CD14-positive monocyte (primary cell): ENCODE results near the gene TBC1D5. TPM values are rescaled to one million over a fixed set of nuclear protein-coding genes. Genes with fewer than 3 reads are reported as not detected.

Experiments
- DNase-seq, 3 donors: peaks; one replicate each; pipeline ENCODE4 v3.0.0-alpha.2; 2011 to 2022
- H2AFZ ChIP-seq: 2 replicates; pipeline ENCODE4 v1.6.0; 2012; ENCODE audit warnings: mild to moderate bottlenecking, low read depth, low read length, inconsistent platforms; ENCODE audit not compliant: insufficient read depth, poor library complexity, severe bottlenecking
- H3K27ac ChIP-seq, 2 donors: 1 replicate in 1 of 2; 2 replicates in 1 of 2; pipeline ENCODE4 v1.5.1; 2012 to 2013; ENCODE audit warnings: low read length in 2 of 2, control low read depth in 1 of 2, inconsistent platforms in 1 of 2, low read depth in 1 of 2, mild to moderate bottlenecking in 1 of 2
- H3K27me3 ChIP-seq, 2 donors: one replicate each; pipeline versions ENCODE4 v1.6.0 to v1.6.1; 2011 to 2013; ENCODE audit warnings: low read length in 2 of 2; ENCODE audit not compliant: control insufficient read depth in 2 of 2, insufficient read depth in 2 of 2
- H3K36me3 ChIP-seq, 2 donors: replicated peaks in 1 of 2; 1 replicate in 1 of 2; 2 replicates in 1 of 2; pipeline versions ENCODE4 v1.5.1 to v1.6.1; 2012 to 2013; ENCODE audit warnings: low read length in 2 of 2, control low read depth in 1 of 2, inconsistent platforms in 1 of 2, mild to moderate bottlenecking in 1 of 2; ENCODE audit not compliant: insufficient read depth in 2 of 2, control insufficient read depth in 1 of 2
- H3K4me1 ChIP-seq, 2 donors: 1 replicate in 1 of 2; 2 replicates in 1 of 2; pipeline versions ENCODE4 v1.5.1 to v1.6.1; 2012 to 2013; ENCODE audit warnings: low read length in 2 of 2, control low read depth in 1 of 2, inconsistent platforms in 1 of 2, mild to moderate bottlenecking in 1 of 2, moderate library complexity in 1 of 2; ENCODE audit not compliant: insufficient read depth in 2 of 2, control insufficient read depth in 1 of 2
- H3K4me2 ChIP-seq: replicated peaks from 2 replicates; pipeline ENCODE3; 2012; ENCODE audit warnings: low read length, moderate library complexity, mild to moderate bottlenecking; ENCODE audit not compliant: poor library complexity, severe bottlenecking; ENCODE audit errors: extremely low read depth
- H3K4me3 ChIP-seq, 3 experiments: fragments of 200-600 bp in 1 of 3; sonication (generic) in 1 of 3; replicated peaks in 1 of 3; 1 replicate in 2 of 3; 2 replicates in 1 of 3; pipeline ENCODE4 v1.5.1; 2011 to 2013; ENCODE audit warnings: low read length in 3 of 3, mild to moderate bottlenecking in 3 of 3, control low read depth in 2 of 3, low read depth in 2 of 3, inconsistent platforms in 1 of 3, moderate library complexity in 1 of 3
- H3K79me2 ChIP-seq: 2 replicates; pipeline ENCODE4 v1.6.0; 2012; ENCODE audit warnings: mild to moderate bottlenecking, control low read depth, inconsistent platforms, low read length, moderate library complexity; ENCODE audit not compliant: insufficient read depth
- H3K9ac ChIP-seq: 2 replicates; pipeline ENCODE4 v1.6.0; 2017; ENCODE audit warnings: low read length, mild to moderate bottlenecking; ENCODE audit not compliant: insufficient read depth, poor library complexity, severe bottlenecking
- H3K9me3 ChIP-seq, 2 donors: replicated peaks in 1 of 2; 1 replicate in 1 of 2; 2 replicates in 1 of 2; pipeline versions ENCODE4 v1.5.1 to v1.6.1; 2012 to 2013; ENCODE audit warnings: low read length in 2 of 2, control low read depth in 1 of 2; ENCODE audit not compliant: control insufficient read depth in 1 of 2, insufficient read depth in 1 of 2
- H4K20me1 ChIP-seq: 2 replicates; pipeline ENCODE4 v1.6.0; 2012; ENCODE audit warnings: mild to moderate bottlenecking, low read length, control low read depth, moderate library complexity; ENCODE audit not compliant: insufficient read depth
- H3K27ac Mint-ChIP-seq, 7 donors: one replicate each; pipeline ENCODE4 v1.8.0; 2020; ENCODE audit warnings: mild to moderate bottlenecking in 7 of 7, mixed read lengths in 7 of 7, moderate library complexity in 6 of 7, inconsistent platforms in 2 of 7
- H3K27me3 Mint-ChIP-seq, 3 donors: one replicate each; pipeline ENCODE4 v1.8.0; 2021 to 2022; ENCODE audit warnings: low read depth in 3 of 3, mild to moderate bottlenecking in 3 of 3, mixed read lengths in 3 of 3, moderate library complexity in 3 of 3, inconsistent platforms in 1 of 3
- H3K36me3 Mint-ChIP-seq, 2 donors: one replicate each; pipeline ENCODE4 v1.8.0; 2020; ENCODE audit warnings: mixed read lengths in 2 of 2, inconsistent platforms in 1 of 2, mild to moderate bottlenecking in 1 of 2
- H3K4me1 Mint-ChIP-seq: one replicate; pipeline ENCODE4 v1.8.0; 2020; ENCODE audit warnings: mild to moderate bottlenecking, mixed read lengths
- H3K4me3 Mint-ChIP-seq, 2 donors: one replicate each; pipeline ENCODE4 v1.8.0; 2020; ENCODE audit warnings: mild to moderate bottlenecking in 2 of 2, mixed read lengths in 2 of 2, moderate library complexity in 1 of 2
- H3K9me3 Mint-ChIP-seq, 7 donors: one replicate each; pipeline ENCODE4 v1.8.0; 2020 to 2022; ENCODE audit warnings: mixed read lengths in 7 of 7, mild to moderate bottlenecking in 6 of 7, moderate library complexity in 6 of 7, inconsistent platforms in 2 of 7
- WGBS: methylation state at CpG from one replicate; pipeline ENCODE4 v1.1.5; 2013; ENCODE audit warnings: missing lambda C conversion rate; ENCODE audit not compliant: insufficient coverage; 5-methylcytosine and 5-hydroxymethylcytosine counted together
- intact Hi-C, 2 donors: fragments of 100-400 bp; cut with micrococcal nuclease; formaldehyde crosslinking; loops; one replicate each; pipeline versions ENCODE4 v1.15.0 to v1.15.1; 2023
- polyA plus RNA-seq, 3 donors: library from polyadenylated mRNA; depleted of rRNA in 1 of 3; unstranded in 2 of 3; stranded (reverse) in 1 of 3; fragments of 300-500 nt in 2 of 3; fragments of >200 nt in 1 of 3; fragmentation: Illumina TruSeq in 2 of 3; gene quantifications; 1 replicate in 2 of 3; 2 replicates in 1 of 3; pipeline ENCODE4 v1.2.3, GENCODE V29; 2012 to 2021
- TF ChIP-seq, protein P1 (sequence below): fragments of 200-600 bp; IDR thresholded peaks from one replicate; pipeline ENCODE4 v1.8.0; 2022; ENCODE audit warnings: antibody characterized with exemption, mild to moderate bottlenecking

The TBC1D5 gene
- polyA plus RNA-seq, 3 donors, result 17.6 to 35.3 (median 21.0) TPM

DNA sequence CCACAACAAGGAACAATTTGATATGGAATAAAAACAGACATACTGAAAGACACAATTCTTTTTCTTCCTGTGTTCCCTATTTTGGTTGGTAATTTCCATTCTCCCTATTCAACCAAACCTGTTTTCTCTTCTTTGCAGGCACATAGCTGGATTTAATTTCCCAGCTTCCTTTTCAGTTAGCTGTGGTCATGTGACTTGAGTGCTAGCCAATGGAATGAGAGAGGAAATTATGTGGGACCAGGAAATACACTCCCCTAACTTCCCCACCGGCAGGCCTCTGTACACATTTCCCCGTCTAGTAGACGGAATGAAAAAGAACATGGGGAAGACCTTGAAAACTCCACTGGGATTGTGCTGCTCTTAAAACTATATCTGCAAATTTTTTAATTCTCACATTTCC, 351.6 kb downstream of the TBC1D5 start:
- peaks cover 5% of the 10 kb centered on the region for H3K4me1 Mint-ChIP-seq
- H3K79me2 ChIP-seq, result no peaks in the 10 kb centered on the region
- WGBS, result no CpG with 5 or more reads among the region's 3 CpGs
- intact Hi-C loops, result no loop called here
- H3K4me3 Mint-ChIP-seq, result no peak overlapping the region
- H3K9me3 ChIP-seq, result no peaks in the 10 kb centered on the region
- no peak overlapping the region for H3K9ac ChIP-seq
- no peak overlapping the region for H3K4me2 ChIP-seq
- peaks cover 2 to 6% (median 4%) of the 10 kb centered on the region in 7 donors for H3K9me3 Mint-ChIP-seq
- H3K27me3 ChIP-seq, result no peaks in the 10 kb centered on the region
- no peak overlapping the region for H3K27ac ChIP-seq
- TF ChIP-seq, protein P1, sequence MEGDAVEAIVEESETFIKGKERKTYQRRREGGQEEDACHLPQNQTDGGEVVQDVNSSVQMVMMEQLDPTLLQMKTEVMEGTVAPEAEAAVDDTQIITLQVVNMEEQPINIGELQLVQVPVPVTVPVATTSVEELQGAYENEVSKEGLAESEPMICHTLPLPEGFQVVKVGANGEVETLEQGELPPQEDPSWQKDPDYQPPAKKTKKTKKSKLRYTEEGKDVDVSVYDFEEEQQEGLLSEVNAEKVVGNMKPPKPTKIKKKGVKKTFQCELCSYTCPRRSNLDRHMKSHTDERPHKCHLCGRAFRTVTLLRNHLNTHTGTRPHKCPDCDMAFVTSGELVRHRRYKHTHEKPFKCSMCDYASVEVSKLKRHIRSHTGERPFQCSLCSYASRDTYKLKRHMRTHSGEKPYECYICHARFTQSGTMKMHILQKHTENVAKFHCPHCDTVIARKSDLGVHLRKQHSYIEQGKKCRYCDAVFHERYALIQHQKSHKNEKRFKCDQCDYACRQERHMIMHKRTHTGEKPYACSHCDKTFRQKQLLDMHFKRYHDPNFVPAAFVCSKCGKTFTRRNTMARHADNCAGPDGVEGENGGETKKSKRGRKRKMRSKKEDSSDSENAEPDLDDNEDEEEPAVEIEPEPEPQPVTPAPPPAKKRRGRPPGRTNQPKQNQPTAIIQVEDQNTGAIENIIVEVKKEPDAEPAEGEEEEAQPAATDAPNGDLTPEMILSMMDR, result no peak
- peaks cover 38% of the 10 kb centered on the region in 2 donors for H3K36me3 Mint-ChIP-seq
- H3K4me1 ChIP-seq, result no peaks in the 10 kb centered on the region
- no peak for DNase-seq
- H3K4me3 ChIP-seq, result no peak overlapping the region
- H3K36me3 ChIP-seq, result peaks cover 2 to 34% of the 10 kb centered on the region in 2 donors
- no peaks in the 10 kb centered on the region for H4K20me1 ChIP-seq
- H3K27me3 Mint-ChIP-seq, result no peaks in the 10 kb centered on the region
- H2AFZ ChIP-seq, result no peak overlapping the region
- H3K27ac Mint-ChIP-seq, result no peak overlapping the region

DNA sequence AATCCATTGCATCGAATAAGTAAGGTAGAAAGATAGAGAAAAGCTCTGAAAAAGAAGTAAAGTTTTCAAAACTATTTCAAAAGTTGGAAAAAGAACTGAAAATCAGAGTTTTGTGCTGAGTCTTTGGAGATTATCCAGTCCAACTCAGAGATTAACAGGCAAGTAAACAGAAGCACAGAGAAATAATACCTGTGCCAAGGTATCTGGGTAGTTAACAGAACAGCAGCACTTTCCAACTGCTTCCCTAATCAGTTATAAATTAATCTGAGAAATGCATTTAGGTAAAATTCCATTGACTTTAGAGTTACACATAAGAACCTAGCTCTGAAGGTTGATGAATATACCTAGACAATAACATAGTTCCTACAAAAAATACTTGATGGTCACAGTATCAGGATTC, 355.3 kb downstream of the TBC1D5 start:
- WGBS, result no CpG with 5 or more reads among the region's 1 CpG
- Histone ChIP-seq H3K9me3 (no peaks in the 10 kb centered on the region), H3K27me3 (no peaks in the 10 kb centered on the region), H3K4me2 (no peak overlapping the region), H3K4me1 (peaks cover 9 to 16% of the 10 kb centered on the region in 2 donors), H2AFZ (no peak overlapping the region), H3K27ac (no peak overlapping the region), H3K79me2 (no peaks in the 10 kb centered on the region), H4K20me1 (no peaks in the 10 kb centered on the region), H3K36me3 (peaks cover 2 to 33% of the 10 kb centered on the region in 2 donors), H3K4me3 (no peak overlapping the region), H3K9ac (no peak overlapping the region)
- H3K36me3 Mint-ChIP-seq, result peaks cover 23 to 32% of the 10 kb centered on the region in 2 donors
- DNase-seq, result no peak
- H3K27ac Mint-ChIP-seq, result no peak overlapping the region
- no peaks in the 10 kb centered on the region for H3K27me3 Mint-ChIP-seq
- TF ChIP-seq, protein P1, result no peak
- no peak overlapping the region for H3K4me3 Mint-ChIP-seq
- H3K4me1 Mint-ChIP-seq, result peaks cover 14% of the 10 kb centered on the region
- H3K9me3 Mint-ChIP-seq, result no peaks in the 10 kb centered on the region
- intact Hi-C loops, result no loop called here
